ENCODE data around the gene SPTBN1.

- TF ChIP-seq CTCF (IDR thresholded peaks at IDR 0.05) (no peak), POLR2AphosphoS5 (IDR thresholded peaks at IDR 0.05) (no peak), POLR2A (IDR thresholded peaks at IDR 0.05) (no peak), EP300 (IDR thresholded peaks at IDR 0.05) (no peak)
Observed at GRCh38 chr2:54692556-54692955, 236.4 kb downstream of the SPTBN1 start.

All from stomach (tissue), 4 donors.